Pons (tissue), 1 donor: ENCODE measurements around the gene MRPL36.
"Not testable (repeated sequence)": the region's sequence is repeated elsewhere in the genome, so short reads cannot be mapped to it uniquely, and the experiment has no call there.

Experiments used
- DNase-seq: peaks from one replicate; pipeline ENCODE4 v3.0.0-alpha.2; 2016; ENCODE audit warnings: low spot score

Gene MRPL36

GRCh38 chr5:1799602-1800471 lies at the start of gene MRPL36:
MRPL36 (minus strand) TSS chr5:1799837; CDS start chr5:1798935, 902 bp downstream.
- DNase-seq = peak; percentile 78

- no peak for DNase-seq
Measured at GRCh38 chr5:1847611-1848010, 48.0 kb upstream of the MRPL36 start.

GRCh38 chr5:1847056-1847455 lies 47.4 kb upstream of the MRPL36 start:
- DNase-seq = no peak

DNA sequence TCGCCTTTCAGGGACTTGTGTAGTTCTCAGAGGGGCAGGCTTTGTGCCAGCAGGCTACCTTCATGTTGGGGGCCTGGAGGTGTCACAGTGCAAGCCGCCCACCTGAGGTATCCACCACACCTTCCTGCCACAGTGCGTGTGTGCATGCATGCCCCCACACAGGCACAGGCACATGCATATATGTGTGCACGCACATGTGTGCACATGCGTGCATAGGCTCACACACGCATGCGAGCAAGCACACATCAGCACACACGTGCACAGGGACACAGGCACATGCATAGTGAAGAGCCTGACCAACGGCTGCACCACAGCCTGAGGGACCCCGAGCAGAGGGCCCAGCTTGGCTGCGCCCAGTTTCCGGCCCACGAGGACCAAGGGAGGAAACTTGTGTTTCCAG lies 46.9 kb upstream of the MRPL36 start:
- no peak for DNase-seq

GRCh38 chr5:1845696-1846095 lies 46.1 kb upstream of the MRPL36 start:
- DNase-seq = no peak

DNA sequence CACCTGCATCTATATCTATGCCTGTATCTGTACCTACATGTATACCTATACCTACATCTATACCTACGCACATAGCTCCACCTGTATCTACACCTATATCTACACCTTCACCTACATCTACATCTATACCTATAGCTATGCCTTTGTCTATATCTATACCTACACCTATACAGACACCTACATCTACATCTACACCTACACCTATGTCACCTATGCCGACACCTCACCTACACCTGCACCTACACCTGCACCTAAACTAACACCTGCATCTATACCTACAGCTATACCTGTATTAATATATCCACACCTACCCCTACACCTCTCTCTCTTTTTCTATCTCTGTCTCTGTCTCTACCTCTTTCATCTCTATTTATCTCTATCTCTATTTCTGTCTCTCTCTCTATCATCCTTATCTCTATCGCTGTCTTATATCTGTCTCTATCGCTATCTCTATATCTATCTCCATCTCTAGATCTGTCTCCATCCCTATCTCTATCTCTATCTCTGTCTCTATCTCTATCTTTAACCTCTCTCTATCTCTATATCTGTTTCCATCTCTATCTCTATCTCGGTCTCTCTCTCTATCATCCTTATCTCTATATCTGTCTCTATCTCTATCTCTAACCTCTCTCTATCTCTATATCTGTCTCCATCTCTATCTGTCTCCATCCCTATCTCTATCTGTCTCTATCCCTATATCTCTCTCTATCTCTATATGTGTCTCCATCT lies 45.2 kb upstream of the MRPL36 start:
- no peak for DNase-seq

GRCh38 chr5:1843761-1844160 lies 44.1 kb upstream of the MRPL36 start:
- not testable (repeated sequence) for DNase-seq

- DNase-seq = no peak
Measured at GRCh38 chr5:1842004-1842819, 42.6 kb upstream of the MRPL36 start.

DNA sequence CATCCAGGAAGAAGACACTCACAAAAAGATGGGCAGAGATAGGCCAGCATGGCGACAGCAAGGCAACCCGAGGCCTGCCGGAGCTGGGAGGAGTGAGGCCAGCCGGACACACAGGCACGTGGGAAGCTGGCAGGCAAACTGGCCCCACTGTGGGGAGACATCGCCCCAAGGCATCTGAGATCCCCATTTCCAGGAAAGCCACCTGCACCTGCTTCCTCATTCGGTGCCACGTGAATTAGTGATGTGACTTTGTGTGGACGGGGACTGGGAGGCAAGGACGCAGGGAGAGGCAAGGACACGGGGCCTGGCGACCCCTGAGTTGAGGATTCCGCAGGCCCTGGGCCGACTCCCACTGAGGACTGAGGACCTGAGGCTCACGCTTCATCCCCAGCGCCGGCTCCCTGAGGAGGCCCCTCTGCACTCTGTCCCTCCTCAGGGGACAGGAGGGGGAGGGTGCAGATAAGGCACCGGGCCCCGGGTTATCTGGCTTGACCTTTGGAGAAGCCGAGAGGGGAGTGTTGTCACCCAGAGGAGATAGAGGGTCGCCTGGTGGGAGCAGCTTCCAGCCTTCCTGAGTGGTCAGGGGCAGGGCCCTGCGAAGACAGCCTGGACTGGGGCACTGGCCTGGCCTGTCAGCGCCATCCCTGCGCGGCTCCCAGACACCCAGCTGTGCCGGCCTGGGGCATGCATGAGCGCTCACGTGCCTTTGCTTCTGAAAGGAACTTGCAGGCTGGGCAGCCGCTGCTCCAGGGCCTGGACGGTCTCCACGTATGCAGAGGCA lies 41.3 kb upstream of the MRPL36 start:
- DNase-seq = no peak

- DNase-seq = no peak
Measured at GRCh38 chr5:1840071-1840547, 40.5 kb upstream of the MRPL36 start.

DNA sequence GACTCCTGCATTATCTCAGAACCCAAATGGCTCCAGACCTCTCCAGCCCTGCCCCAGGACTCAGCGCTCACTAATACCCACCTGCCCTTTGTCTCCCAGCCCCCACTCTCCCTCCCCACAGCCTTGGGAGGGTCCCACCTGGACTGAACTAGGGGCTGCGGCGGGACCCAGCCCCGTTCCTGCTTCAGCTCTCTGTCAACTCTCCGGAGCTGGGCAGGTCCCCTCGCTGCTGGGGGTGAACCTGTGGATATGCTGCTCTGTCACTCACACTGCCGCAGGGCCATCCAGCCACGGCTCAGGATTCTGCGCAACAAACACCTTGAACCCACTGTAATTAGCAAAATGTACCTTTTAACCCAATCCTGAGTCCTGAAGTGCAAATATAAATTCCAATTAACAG lies 38.4 kb upstream of the MRPL36 start:
- DNase-seq = no peak

DNA sequence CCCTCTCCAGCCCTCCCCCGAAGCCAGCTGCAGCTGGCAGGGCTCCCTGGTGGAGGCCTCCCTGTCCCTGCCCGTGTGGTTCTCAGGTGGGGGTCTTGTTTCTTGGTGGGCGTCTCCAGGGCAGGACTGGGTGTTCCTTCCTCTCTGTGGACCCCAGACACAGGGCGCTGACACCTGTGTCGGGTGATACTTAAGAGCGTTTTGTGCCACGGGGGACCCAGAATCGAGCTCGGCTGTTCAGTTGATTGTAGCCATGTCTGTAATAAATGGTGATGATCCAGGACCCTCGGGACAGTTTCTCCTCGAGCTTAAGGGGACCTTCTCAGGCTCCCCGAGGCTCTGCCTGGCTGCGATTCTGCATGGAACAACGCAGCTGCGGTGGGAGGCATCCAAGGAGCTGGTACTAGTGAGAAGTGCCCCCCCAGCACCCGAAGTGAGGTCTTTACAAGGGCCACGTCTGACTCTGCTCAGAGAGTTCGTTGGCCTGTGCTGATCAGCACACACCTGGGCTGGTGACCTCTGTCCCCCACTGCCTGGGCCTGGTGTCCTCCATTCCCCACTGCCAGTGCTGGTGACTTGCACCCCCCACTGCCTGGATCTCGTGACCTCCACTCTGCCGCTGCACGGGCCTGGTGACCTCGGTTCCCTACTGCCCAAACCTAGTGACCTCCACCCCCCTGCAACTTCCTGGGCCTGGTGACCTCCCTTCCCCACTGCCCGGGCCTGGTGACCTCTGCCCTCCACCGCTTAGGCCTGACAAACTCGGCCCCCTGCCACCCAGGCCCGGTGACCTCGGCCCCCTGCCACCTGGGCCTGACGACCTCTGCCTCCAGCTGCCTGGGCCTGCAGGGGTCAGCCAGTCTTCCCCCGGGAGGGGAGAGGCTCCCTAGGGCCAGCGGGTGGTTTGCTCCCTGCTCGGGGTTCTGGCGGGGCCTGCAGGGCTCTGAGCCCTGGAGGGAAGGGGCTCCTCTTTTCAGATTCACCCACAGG lies 37.5 kb upstream of the MRPL36 start:
- DNase-seq = no peak

- no peak for DNase-seq
Measured at GRCh38 chr5:1836176-1836890, 36.7 kb upstream of the MRPL36 start.

DNA sequence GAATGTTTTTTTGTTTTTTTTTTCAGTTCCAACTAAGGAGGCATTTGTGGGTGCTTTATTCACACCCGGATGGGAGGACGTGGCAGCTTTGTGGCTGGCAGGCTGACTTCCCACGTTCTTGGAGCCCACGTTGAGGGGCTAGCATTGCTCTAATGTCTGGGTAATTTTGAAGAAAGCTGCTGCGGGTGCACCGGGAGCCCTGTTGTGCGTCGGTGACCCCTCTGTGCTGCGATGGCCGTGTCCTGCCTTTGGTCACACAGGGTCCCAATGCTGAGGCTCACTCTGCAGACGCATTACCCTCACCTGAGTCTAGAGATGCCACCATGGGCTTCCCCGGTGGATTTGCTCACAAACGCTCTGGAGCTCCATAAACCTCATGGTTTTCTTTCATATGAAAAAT lies 35.8 kb upstream of the MRPL36 start:
- DNase-seq = no peak

DNA sequence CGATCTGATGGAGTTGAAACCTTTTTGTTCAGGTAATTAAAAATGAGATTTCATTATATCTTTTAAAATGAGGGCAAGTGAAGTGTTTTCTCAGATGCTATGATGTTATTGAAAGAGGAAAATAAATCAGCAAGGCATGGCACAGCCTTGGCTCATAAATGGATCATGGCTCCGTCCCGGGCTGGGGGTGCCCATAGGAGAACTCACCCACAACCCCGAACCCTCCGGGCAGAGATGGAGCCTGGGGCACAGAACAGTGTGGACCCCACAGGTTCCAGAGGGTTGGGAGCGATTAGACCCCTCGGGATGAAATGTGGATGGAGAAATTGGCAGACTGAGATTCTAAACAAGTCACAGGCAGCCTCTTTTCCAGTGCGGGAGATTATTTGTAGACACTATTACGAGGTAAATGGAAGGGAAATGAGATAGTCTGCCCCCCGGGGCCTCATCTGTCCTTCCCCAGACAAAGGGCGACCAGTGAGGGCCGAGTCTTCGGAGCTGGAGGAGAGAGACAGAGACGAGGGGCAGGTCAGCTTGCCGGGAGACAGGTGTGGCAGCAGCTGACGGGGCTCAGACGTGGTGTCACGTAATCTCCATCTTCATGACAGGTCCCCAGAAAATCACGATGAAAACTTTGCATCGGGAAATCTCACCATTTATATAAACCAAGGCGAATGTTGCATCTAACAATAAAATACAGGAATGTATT lies 35.2 kb upstream of the MRPL36 start:
- DNase-seq = no peak

- no peak for DNase-seq
Measured at GRCh38 chr5:1834022-1834551, 34.5 kb upstream of the MRPL36 start.

DNA sequence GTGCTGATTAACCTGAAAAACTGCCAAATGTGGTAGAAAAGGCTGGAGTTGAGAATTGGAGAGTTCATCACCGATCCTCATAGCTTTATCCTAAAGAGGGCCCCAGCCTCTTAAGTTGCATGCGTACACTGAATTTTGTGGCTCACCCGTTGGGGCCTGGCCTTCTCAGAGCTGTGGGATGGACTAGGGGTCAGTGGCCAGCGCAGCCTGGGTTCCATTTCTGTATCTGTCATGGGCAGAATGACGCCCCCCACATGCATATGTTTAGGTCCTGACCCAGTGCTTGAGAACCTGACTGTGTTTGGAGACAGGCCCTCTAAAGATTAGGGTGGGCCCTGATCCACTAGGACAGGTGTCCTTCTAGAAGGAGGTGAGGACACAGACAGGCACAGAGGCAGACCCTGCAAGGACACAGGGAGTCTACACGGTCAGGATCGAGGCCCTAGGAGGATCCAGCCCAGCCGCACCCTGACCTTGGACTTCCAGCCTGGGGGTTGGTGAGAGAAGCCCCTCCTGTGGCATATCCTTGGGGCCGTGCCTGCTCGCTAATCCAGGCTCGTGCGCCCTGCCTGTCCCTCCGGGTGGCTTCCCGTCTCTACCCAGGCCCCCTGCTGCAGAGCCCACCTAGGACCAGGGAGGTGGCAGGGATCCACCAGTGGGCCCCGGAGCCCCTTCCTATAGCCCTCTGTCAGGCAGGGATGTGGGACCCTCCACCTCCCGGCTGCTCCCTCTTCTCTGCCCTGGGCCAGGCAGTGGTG lies 33.8 kb upstream of the MRPL36 start:
- no peak for DNase-seq
